HG03460 (cell line): ENCODE data around the gene RBBP6.
"Not testable (repeated sequence)": the region's sequence is repeated elsewhere in the genome, so short reads cannot be mapped to it uniquely, and the experiment has no call there.

Source experiments
- ATAC-seq: cut with Tn5 transposase; IDR thresholded peaks from one replicate; pipeline ENCODE4 v1.9.1; 2021; ENCODE audit not compliant: unreplicated experiment

RBBP6 gene

GRCh38 chr16:24539295-24539849, at the start of gene RBBP6:
Gene RBBP6 (plus strand): TSS chr16:24539566. CDS start chr16:24540627, 1,061 bp downstream.
- peak; percentile 86 for ATAC-seq

DNA sequence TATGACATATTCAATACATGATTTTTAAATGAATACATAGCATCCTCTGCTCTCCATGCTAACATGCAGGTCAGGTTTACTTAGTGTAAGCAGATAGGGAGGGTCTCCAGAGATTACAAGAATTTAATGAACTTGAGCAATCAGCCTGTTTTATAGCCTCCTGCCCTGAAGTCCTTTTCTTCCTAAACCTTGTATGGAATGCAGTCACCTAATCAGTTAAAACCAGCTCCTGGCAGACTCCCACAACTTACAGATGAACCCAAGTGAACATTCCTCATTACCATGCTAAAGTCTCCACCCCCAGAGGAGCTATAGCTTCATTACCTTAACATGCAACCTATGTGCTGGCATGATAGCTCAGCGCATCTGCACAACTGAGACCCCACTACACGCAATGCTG, 48.5 kb upstream of the RBBP6 start:
- no peak for ATAC-seq

- no peak for ATAC-seq
Measured at GRCh38 chr16:24491731-24492130, 47.6 kb upstream of the RBBP6 start.

DNA sequence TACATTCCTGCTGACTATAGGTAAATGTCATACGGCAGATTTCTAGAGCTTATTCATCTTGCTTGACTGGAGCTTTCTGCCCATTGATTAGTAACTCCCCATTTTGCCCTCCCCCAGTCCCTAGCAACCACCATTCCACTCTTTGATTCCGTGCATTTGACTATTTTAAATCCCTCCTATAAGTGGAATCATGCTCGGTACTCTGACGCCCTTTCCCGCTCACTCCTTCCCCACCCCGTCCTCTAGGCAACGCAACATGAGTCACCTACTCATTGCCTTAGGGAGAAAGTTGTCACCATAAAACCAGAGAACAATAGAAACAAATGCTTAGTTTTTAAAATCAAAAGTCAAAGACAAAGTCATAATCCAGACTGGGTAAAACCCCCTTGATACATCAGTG, 45.5 kb upstream of the RBBP6 start:
- no peak for ATAC-seq

DNA sequence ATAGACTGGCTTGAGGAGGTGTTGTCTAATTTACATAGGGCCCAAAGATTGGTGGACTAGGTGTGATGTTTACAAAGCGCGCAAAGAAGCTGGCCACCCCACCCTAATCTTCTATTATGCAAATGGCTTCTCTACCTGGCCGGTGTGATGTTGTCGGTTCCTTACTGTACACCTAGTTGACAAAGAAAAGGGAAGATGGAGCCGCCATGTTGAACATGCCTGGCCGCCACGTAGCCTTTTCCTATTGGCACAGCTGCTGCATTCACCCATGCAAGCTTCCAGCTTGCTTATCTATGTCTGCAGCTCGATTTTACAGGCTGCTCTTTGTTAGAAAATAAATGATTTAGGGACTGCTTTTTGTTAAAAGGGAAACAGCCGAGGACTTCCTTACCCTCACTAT, 44.2 kb upstream of the RBBP6 start:
- ATAC-seq = not testable (repeated sequence)

- no peak for ATAC-seq
Measured at GRCh38 chr16:24497440-24497839, 41.9 kb upstream of the RBBP6 start.

DNA sequence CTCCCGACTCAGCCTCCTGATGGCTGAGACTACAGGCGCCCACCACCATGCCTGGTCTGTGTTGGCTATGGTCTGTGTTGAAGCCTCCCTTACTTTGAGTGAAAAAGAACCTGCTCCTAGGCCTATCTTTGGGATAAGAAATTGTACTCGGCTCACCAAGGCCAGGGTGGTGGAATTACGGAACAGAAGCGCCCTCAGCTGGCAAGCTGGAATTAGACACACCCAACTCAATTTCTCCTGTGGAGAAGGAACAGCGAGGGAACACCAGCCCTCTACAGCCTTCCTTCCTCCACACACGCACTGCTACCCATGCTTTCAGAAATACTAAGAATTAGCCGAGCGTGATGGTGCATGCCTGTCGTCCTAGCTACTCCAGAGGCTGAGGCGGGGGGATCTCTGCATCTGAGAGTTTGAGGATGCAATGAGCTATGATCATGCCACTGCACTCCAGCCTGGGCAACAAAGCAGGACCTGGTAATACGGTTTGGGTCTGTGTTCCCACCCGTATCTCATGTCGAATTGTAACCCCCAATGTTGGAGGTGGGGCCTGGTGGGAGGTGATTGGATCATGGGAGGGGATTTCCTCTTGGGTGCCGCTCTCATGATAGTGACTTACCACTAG, 40.1 kb upstream of the RBBP6 start:
- ATAC-seq = no peak

GRCh38 chr16:24504472-24505345, 34.7 kb upstream of the RBBP6 start:
- no peak for ATAC-seq

DNA sequence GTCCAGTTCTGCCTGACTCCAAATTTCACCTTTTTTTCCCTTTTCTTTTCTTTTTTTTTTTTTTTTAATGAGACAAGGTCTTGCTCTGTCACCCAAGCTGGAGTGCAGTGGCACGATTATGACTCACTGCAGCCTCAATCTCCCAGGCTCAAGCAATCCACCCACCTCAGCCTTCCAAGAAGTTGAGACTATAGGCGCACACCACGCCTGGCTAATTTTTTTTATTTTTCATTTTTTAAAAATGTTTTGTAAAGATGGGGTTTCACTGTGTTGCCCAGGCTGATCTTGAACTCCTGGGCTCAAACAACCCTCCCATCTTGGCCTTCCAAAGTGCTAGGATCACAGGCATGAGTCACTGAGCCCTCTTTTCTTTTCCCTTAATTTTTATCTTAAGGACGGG, 33.4 kb upstream of the RBBP6 start:
- ATAC-seq = no peak

DNA sequence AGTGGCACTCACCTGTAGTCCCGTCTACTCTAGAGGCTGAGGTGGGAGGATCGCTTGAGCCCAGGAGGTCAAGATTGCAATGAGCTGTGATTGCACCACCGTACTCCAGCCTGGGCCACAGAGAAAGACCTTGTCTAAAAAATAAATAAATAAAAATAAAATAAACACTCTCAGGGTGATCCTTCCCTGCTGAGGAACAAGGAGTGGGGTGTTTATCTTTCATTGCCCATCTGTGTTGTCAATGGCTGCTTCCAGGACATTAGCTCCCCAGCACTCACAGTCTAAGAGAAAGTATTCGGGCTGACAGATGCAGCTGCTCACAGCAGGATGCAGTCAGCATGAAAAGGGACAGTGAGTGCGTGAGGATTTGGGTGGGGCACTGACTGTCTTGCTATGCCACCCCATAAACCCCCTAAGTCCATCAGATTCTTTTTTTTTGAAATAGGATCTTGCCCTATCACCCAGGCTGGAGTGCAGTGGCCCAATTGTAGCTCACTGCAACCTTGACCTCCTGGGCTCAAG, 31.3 kb upstream of the RBBP6 start:
- ATAC-seq = no peak

GRCh38 chr16:24508614-24509013, 30.8 kb upstream of the RBBP6 start:
- no peak for ATAC-seq

GRCh38 chr16:24509536-24509935, 29.8 kb upstream of the RBBP6 start:
- ATAC-seq = no peak

DNA sequence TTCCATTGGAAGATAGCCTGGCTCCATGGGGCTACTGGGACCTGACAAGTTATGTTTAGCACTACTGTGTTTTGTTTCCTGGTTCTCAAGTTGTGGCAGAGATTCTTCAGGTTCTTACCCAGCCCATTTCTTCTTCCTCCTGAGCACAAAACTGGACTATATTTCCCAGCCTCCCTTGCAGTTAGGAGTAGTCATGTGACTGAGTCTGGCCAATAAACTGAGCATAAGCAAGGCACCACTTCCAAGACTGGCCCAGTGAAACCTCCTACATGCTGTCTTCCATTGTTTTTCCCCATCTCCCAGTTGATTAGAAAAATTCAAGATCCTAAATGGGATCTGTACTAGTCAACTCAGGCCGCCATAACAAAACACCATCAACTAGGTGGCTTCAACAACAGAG, 28.2 kb upstream of the RBBP6 start:
- ATAC-seq = no peak

GRCh38 chr16:24511792-24512191, 27.6 kb upstream of the RBBP6 start:
- ATAC-seq = no peak

GRCh38 chr16:24514096-24514495, 25.3 kb upstream of the RBBP6 start:
- ATAC-seq = no peak

GRCh38 chr16:24515186-24515585, 24.2 kb upstream of the RBBP6 start:
- ATAC-seq = no peak

DNA sequence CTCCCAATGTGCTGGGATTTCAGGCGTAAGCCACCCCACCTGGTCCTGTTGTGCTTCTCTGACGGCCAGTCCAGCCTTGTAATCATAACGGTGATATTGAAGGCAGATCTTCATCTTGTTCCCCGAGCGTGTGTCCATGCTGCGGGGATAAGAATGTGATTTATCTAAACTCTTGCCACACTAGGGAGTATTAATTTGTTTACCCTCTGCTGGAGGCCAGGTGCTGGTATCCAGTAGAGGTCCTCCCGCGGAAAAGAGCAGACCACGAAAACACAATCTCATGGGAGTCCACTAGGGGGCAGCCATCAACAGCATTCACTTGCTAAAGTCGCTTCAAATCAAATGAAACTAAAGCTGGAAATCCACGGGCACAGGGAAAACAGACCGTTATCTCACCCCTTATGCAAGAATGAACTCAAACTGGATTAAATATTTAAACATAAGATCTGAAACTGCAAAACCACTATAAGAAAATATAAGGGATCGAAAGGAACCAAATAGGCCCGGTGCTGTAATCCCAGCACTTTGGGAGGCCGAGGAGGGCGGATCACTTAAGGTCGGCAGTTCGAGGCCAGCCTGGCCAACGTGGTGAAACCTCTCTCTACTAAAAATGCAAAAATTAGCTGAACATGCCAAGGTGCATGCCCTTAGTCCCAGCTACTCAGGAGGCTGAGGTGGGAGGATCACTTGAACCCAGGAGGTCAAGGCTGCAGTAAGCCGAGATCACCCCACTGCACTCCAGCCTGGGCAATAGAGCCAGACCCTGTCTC, 22.3 kb upstream of the RBBP6 start:
- ATAC-seq = no peak

DNA sequence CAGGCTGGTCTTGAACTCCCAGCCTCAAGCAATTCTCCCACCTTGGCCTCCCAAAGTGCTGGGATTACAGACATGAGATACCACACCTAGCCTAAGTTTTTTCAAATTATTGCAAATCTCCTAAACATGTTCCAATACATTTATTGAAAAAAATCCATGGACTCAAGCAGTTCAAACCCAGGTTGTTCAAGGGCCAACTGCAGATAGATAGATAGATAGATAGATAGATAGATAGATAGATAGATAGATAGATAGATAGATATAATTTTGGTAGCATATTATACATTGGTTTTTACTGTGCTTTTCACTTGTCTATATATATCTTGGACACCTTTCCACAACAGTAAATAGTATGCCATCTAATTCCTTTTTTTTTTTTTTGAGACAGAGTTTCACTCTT, 20.9 kb upstream of the RBBP6 start:
- no peak for ATAC-seq

GRCh38 chr16:24520983-24521382, 18.4 kb upstream of the RBBP6 start:
- ATAC-seq = no peak

DNA sequence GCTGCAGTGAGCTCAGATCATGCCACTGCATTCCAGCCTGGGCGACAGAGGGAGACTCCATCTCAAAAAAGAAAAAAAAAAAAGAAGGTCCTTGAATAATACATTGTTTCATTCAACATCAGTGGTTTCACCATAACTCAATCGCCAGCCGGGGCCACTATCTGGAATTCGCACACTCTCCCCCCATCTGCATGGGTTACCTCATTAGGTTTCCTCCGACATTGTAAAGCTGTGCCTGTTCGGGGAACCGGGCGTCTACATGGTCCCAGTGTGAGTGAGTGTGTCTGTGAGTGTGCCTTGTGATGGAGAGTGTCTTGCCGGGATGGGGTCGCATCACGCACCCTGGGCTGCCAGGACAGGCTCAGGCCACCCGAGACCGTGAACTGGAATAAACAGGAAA, 16.6 kb upstream of the RBBP6 start:
- no peak for ATAC-seq

GRCh38 chr16:24523569-24523968, 15.8 kb upstream of the RBBP6 start:
- no peak for ATAC-seq
